Measurements from ENCODE around the gene NEDD8.
A peak's percentile ranks its signal among the peaks of the same experiment; 100 is the strongest.

The NEDD8 gene

DNA sequence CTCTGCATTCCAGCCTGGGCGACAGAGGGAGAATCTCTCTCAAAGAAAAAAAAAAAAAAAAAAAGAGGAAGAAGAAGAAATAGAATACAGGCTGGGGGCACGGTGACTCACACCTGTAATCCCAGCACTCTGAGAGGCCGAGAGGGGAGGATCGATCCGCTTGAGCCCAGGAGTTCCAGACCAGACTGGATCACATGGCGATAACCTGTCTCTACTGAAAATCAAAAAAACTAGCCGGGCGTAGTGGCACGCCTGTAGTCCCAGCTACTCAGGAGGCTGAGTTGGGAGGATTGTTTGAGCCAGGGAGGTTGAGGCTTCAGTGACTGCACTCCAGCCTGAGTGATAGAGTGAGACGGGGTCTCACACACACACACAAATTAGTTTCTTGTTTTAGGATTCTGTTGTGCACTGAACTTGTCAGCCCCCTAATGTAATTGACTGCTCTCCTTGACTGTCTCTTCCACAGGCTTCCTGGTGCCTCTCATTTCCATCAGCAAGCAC is 11.2 kb upstream of the NEDD8 start:
- TF ChIP-seq ZBTB7A (IDR thresholded peaks at IDR 0.05; ENCODE audit: low read depth), result no peak
- TF ChIP-seq, protein P1, sequence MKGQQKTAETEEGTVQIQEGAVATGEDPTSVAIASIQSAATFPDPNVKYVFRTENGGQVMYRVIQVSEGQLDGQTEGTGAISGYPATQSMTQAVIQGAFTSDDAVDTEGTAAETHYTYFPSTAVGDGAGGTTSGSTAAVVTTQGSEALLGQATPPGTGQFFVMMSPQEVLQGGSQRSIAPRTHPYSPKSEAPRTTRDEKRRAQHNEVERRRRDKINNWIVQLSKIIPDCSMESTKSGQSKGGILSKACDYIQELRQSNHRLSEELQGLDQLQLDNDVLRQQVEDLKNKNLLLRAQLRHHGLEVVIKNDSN (IDR thresholded peaks at IDR 0.05), result no peak
- no peak for TF ChIP-seq TAF1 (IDR thresholded peaks at IDR 0.05; ENCODE audit: low read depth)
- no peak for TF ChIP-seq EP300 (IDR thresholded peaks at IDR 0.05; ENCODE audit: borderline replicate concordance)
- no peak for TF ChIP-seq EGR1 (IDR thresholded peaks at IDR 0.05)
- no peak for TF ChIP-seq FOXM1 (IDR thresholded peaks at IDR 0.05; ENCODE audit: borderline replicate concordance, low read depth)
- TF ChIP-seq TEAD4 (IDR thresholded peaks at IDR 0.05), result 0 out of 2 replicates have a peak, but pooled peaks have one; percentile 14
- TF ChIP-seq NFIC (IDR thresholded peaks at IDR 0.05), result no peak

DNA sequence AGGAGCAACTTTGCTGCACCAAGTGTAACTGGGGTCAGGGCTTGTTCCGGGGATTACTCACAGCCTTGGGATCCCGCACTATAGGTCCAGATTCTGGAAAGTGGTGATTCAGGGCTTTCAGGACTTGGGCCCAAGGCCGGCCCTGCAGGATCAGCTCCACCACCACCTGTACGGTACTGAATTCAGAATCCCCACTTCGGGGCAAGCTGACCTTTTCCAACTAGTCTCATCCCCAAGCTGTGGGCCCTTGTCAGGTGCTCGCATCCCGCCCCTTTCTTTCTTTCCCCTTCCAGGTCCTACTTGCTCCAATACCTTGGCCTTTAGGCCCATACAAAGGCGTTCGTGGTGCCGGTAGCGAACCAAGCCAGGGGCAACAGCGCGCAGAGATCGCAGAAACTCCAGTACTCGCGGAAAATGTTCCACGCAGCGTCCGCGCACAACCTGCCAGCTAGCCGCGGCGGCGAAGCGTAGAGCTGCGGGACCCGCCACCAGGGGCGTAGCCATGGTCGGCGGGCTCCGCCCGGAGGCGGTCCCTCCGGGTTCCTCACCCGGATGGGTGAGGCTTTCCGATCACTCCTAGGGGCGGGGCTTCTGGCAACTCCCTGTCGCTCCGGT is 9.8 kb upstream of the NEDD8 start:
- no peak; the same call in 1 of the 2 replicates for TF ChIP-seq FOXM1 (IDR thresholded peaks at IDR 0.05; ENCODE audit: borderline replicate concordance, low read depth)
- TF ChIP-seq EP300 (IDR thresholded peaks at IDR 0.05; ENCODE audit: borderline replicate concordance), result no peak
- TF ChIP-seq CREB1 (IDR thresholded peaks at IDR 0.05; ENCODE audit: low read depth), result no peak
- no peak for TF ChIP-seq TEAD4 (IDR thresholded peaks at IDR 0.05)
- no peak; the same call in 1 of the 2 replicates for TF ChIP-seq TCF12 (IDR thresholded peaks at IDR 0.05; ENCODE audit: low read depth)
- TF ChIP-seq, protein P1 (IDR thresholded peaks at IDR 0.05), result no peak
- 0 out of 2 replicates have a peak, but pooled peaks have one; percentile 27 for TF ChIP-seq YY1 (IDR thresholded peaks at IDR 0.05; ENCODE audit: low read depth)
- TF ChIP-seq ZBTB7A (IDR thresholded peaks at IDR 0.05; ENCODE audit: low read depth), result no peak
- TF ChIP-seq NFIC (IDR thresholded peaks at IDR 0.05), result no peak
- TF ChIP-seq, protein P2, sequence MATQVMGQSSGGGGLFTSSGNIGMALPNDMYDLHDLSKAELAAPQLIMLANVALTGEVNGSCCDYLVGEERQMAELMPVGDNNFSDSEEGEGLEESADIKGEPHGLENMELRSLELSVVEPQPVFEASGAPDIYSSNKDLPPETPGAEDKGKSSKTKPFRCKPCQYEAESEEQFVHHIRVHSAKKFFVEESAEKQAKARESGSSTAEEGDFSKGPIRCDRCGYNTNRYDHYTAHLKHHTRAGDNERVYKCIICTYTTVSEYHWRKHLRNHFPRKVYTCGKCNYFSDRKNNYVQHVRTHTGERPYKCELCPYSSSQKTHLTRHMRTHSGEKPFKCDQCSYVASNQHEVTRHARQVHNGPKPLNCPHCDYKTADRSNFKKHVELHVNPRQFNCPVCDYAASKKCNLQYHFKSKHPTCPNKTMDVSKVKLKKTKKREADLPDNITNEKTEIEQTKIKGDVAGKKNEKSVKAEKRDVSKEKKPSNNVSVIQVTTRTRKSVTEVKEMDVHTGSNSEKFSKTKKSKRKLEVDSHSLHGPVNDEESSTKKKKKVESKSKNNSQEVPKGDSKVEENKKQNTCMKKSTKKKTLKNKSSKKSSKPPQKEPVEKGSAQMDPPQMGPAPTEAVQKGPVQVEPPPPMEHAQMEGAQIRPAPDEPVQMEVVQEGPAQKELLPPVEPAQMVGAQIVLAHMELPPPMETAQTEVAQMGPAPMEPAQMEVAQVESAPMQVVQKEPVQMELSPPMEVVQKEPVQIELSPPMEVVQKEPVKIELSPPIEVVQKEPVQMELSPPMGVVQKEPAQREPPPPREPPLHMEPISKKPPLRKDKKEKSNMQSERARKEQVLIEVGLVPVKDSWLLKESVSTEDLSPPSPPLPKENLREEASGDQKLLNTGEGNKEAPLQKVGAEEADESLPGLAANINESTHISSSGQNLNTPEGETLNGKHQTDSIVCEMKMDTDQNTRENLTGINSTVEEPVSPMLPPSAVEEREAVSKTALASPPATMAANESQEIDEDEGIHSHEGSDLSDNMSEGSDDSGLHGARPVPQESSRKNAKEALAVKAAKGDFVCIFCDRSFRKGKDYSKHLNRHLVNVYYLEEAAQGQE (IDR thresholded peaks at IDR 0.05; ENCODE audit: low read depth), result no peak
- 0 out of 2 replicates have a peak, but pooled peaks have one; percentile 21 for TF ChIP-seq EGR1 (IDR thresholded peaks at IDR 0.05)

DNA sequence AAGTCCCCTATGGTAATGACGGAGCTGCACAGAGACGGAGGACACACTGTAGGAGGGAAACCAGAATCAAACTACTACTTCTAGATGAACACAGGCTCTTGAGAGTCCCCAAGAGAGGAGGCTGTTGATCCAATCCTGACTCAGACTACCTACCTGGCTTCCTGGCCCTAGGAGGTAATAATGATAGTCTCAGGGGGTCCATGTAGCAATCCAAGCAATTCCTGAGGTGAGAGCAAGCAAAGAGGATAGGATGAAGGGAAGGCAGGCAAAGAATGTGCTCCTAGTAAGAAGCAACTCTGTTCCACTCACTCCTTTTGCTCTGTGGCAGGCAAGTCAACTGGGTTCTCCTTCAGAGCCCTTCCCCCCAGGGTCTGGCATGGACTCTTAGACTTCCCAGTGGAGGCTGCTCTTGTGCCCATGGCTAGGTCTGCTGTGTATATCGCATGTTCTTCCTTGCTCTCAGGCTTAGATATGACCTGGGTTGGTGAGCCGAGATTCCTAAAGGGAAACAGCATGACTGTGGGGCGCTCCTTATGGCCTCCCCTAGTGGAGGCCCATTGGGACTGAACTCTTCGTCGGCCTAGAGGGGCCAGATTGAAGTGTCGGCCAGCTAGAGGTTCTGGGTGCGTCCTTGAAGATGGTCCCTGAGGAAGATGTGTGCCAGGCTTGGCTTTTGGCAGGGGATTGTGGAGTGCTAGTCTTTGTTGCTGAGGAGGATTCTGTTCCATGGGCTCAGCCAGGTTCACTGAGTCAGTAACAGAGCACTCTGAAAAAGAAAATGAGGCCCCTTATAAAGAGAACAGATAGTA is 8.1 kb upstream of the NEDD8 start:
- TF ChIP-seq ZBTB7A (IDR thresholded peaks at IDR 0.05; ENCODE audit: low read depth) (no peak), YY1 (IDR thresholded peaks at IDR 0.05; ENCODE audit: low read depth) (no peak), CEBPB (IDR thresholded peaks at IDR 0.05) (no peak), FOXM1 (IDR thresholded peaks at IDR 0.05; ENCODE audit: borderline replicate concordance, low read depth) (no peak), NFIC (IDR thresholded peaks at IDR 0.05) (no peak), EGR1 (IDR thresholded peaks at IDR 0.05) (no peak), CREB1 (IDR thresholded peaks at IDR 0.05; ENCODE audit: low read depth) (no peak), RAD21 (IDR thresholded peaks at IDR 0.05; ENCODE audit: low read depth) (no peak), TCF12 (IDR thresholded peaks at IDR 0.05; ENCODE audit: low read depth) (no peak), EP300 (IDR thresholded peaks at IDR 0.05; ENCODE audit: borderline replicate concordance) (no peak), TAF1 (IDR thresholded peaks at IDR 0.05; ENCODE audit: low read depth) (no peak), TEAD4 (IDR thresholded peaks at IDR 0.05) (no peak)
- TF ChIP-seq, protein P3, sequence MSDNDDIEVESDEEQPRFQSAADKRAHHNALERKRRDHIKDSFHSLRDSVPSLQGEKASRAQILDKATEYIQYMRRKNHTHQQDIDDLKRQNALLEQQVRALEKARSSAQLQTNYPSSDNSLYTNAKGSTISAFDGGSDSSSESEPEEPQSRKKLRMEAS (IDR thresholded peaks at IDR 0.05), result no peak
- TF ChIP-seq, protein P1 (IDR thresholded peaks at IDR 0.05), result no peak
- TF ChIP-seq, protein P2 (IDR thresholded peaks at IDR 0.05; ENCODE audit: low read depth), result no peak

DNA sequence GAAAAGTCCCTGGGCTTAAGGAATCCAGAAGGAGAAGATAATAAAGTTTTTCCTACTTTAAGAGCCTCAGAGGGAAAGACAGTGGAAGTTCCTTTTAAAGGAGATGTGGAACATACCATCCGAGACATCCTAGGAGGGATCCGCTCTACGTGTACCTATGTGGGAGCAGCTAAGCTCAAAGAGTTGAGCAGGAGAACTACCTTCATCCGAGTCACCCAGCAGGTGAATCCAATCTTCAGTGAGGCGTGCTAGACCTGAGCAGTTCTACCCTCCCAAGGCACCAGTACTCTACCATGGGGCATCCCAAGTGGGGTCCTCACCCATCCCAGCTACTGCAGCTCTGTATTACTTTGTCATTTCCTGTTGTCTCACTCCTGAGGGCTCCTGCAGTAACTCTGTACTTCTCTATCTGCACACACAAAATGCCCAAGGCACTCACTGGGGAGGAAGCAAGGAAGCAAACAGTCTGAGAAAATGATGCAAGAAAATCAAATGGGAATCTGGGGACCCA is 6.4 kb upstream of the NEDD8 start:
- TF ChIP-seq ZBTB7A (IDR thresholded peaks at IDR 0.05; ENCODE audit: low read depth) (no peak), TAF1 (IDR thresholded peaks at IDR 0.05; ENCODE audit: low read depth) (no peak), FOXM1 (IDR thresholded peaks at IDR 0.05; ENCODE audit: borderline replicate concordance, low read depth) (no peak), TCF12 (IDR thresholded peaks at IDR 0.05; ENCODE audit: low read depth) (no peak), EP300 (IDR thresholded peaks at IDR 0.05; ENCODE audit: borderline replicate concordance) (no peak), TEAD4 (IDR thresholded peaks at IDR 0.05) (no peak), CREB1 (IDR thresholded peaks at IDR 0.05; ENCODE audit: low read depth) (no peak), RAD21 (IDR thresholded peaks at IDR 0.05; ENCODE audit: low read depth) (no peak), NFIC (IDR thresholded peaks at IDR 0.05) (no peak), CEBPB (IDR thresholded peaks at IDR 0.05) (no peak), EGR1 (IDR thresholded peaks at IDR 0.05) (no peak), YY1 (IDR thresholded peaks at IDR 0.05; ENCODE audit: low read depth) (no peak)
- TF ChIP-seq, protein P2 (IDR thresholded peaks at IDR 0.05; ENCODE audit: low read depth), result no peak
- TF ChIP-seq, protein P1 (IDR thresholded peaks at IDR 0.05), result no peak
- TF ChIP-seq, protein P3 (IDR thresholded peaks at IDR 0.05), result no peak

All from Ishikawa (cell line).